ENCODE results near the gene ERGIC3.

Gene ERGIC3

DNA sequence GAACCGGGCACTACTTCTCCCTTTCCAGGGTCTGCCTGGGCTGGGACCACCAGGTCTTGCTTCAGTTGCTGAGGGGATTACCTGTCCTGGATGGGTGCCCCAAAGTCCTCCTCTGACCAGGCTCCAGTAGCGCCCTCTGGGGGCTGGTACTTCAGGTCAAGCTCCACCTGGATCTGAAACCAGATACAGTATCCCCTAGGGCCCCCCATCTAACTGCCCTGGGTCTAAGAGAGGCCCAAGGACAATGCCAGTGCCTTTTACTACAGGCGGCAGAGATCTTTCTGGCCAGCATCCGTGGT, 62.5 kb downstream of the ERGIC3 start:
- 0 out of 3 replicates have a peak, but pooled peaks have one; percentile 10 for ATAC-seq
- TF ChIP-seq OSR1 (CRISPR knock-in tag; IDR thresholded peaks at IDR 0.05): no peak
- TF ChIP-seq, protein P1, sequence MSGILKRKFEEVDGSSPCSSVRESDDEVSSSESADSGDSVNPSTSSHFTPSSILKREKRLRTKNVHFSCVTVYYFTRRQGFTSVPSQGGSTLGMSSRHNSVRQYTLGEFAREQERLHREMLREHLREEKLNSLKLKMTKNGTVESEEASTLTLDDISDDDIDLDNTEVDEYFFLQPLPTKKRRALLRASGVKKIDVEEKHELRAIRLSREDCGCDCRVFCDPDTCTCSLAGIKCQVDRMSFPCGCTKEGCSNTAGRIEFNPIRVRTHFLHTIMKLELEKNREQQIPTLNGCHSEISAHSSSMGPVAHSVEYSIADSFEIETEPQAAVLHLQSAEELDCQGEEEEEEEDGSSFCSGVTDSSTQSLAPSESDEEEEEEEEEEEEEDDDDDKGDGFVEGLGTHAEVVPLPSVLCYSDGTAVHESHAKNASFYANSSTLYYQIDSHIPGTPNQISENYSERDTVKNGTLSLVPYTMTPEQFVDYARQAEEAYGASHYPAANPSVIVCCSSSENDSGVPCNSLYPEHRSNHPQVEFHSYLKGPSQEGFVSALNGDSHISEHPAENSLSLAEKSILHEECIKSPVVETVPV (CRISPR knock-in tag; IDR thresholded peaks at IDR 0.05): no peak
- TF ChIP-seq, protein P2, sequence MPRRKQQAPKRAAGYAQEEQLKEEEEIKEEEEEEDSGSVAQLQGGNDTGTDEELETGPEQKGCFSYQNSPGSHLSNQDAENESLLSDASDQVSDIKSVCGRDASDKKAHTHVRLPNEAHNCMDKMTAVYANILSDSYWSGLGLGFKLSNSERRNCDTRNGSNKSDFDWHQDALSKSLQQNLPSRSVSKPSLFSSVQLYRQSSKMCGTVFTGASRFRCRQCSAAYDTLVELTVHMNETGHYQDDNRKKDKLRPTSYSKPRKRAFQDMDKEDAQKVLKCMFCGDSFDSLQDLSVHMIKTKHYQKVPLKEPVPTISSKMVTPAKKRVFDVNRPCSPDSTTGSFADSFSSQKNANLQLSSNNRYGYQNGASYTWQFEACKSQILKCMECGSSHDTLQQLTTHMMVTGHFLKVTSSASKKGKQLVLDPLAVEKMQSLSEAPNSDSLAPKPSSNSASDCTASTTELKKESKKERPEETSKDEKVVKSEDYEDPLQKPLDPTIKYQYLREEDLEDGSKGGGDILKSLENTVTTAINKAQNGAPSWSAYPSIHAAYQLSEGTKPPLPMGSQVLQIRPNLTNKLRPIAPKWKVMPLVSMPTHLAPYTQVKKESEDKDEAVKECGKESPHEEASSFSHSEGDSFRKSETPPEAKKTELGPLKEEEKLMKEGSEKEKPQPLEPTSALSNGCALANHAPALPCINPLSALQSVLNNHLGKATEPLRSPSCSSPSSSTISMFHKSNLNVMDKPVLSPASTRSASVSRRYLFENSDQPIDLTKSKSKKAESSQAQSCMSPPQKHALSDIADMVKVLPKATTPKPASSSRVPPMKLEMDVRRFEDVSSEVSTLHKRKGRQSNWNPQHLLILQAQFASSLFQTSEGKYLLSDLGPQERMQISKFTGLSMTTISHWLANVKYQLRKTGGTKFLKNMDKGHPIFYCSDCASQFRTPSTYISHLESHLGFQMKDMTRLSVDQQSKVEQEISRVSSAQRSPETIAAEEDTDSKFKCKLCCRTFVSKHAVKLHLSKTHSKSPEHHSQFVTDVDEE (CRISPR knock-in tag; IDR thresholded peaks at IDR 0.05): no peak
- no peak for TF ChIP-seq GLIS3 (CRISPR knock-in tag; IDR thresholded peaks at IDR 0.05)
- TF ChIP-seq TOX (CRISPR knock-in tag; IDR thresholded peaks at IDR 0.05; ENCODE audit: borderline replicate concordance): no peak
- TF ChIP-seq BACH2 (CRISPR knock-in tag; IDR thresholded peaks at IDR 0.05; ENCODE audit: borderline replicate concordance): no peak
- TF ChIP-seq CSDC2 (CRISPR knock-in tag; IDR thresholded peaks at IDR 0.05): no peak
- TF ChIP-seq RARB (CRISPR knock-in tag; IDR thresholded peaks at IDR 0.05): no peak

DNA sequence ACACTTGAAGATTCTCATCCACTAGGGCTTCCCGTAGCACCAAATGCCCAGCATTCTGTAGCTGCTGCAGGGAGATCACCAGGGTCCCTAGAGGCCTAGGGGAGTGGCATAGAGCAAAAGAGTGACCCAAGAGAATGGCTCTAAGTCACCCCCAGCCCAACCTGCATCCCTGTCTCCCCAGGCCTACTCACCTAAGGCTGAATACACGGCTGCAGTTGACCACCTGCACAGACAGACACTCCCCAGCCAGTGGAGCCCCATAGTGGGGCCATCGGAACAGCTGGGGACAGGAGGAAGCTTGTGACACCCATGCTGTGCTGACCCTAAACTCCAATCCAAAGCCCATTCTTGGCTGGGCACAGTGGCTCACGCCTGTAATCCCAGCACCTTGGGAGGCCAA, 64.2 kb downstream of the ERGIC3 start:
- no peak for ATAC-seq
- no peak for TF ChIP-seq OSR1 (CRISPR knock-in tag; IDR thresholded peaks at IDR 0.05)
- no peak for TF ChIP-seq ZC3H10 (CRISPR knock-in tag; IDR thresholded peaks at IDR 0.05)
- TF ChIP-seq RARB (CRISPR knock-in tag; IDR thresholded peaks at IDR 0.05): no peak
- no peak for TF ChIP-seq ZFP30 (CRISPR knock-in tag; IDR thresholded peaks at IDR 0.05)
- no peak for TF ChIP-seq ZNF70 (CRISPR knock-in tag; IDR thresholded peaks at IDR 0.05)
- TF ChIP-seq ZNF565 (CRISPR knock-in tag; conservative IDR thresholded peaks at IDR 0.05; ENCODE audit: low read depth): no peak
- TF ChIP-seq, protein P3, sequence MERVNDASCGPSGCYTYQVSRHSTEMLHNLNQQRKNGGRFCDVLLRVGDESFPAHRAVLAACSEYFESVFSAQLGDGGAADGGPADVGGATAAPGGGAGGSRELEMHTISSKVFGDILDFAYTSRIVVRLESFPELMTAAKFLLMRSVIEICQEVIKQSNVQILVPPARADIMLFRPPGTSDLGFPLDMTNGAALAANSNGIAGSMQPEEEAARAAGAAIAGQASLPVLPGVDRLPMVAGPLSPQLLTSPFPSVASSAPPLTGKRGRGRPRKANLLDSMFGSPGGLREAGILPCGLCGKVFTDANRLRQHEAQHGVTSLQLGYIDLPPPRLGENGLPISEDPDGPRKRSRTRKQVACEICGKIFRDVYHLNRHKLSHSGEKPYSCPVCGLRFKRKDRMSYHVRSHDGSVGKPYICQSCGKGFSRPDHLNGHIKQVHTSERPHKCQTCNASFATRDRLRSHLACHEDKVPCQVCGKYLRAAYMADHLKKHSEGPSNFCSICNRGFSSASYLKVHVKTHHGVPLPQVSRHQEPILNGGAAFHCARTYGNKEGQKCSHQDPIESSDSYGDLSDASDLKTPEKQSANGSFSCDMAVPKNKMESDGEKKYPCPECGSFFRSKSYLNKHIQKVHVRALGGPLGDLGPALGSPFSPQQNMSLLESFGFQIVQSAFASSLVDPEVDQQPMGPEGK (CRISPR knock-in tag; IDR thresholded peaks at IDR 0.05; ENCODE audit: borderline replicate concordance): no peak
- TF ChIP-seq ESRRG (CRISPR knock-in tag; IDR thresholded peaks at IDR 0.05): no peak
- TF ChIP-seq SNAI2 (CRISPR knock-in tag; IDR thresholded peaks at IDR 0.05): no peak
- no peak for TF ChIP-seq BACH2 (CRISPR knock-in tag; IDR thresholded peaks at IDR 0.05; ENCODE audit: borderline replicate concordance)
- no peak for TF ChIP-seq GLIS3 (CRISPR knock-in tag; IDR thresholded peaks at IDR 0.05)
- TF ChIP-seq, protein P2 (CRISPR knock-in tag; IDR thresholded peaks at IDR 0.05): no peak
- no peak for TF ChIP-seq ARNTL (CRISPR knock-in tag; IDR thresholded peaks at IDR 0.05; ENCODE audit: borderline replicate concordance, low read depth)
- no peak for TF ChIP-seq ISL1 (CRISPR knock-in tag; IDR thresholded peaks at IDR 0.05)
- TF ChIP-seq TCF4 (CRISPR knock-in tag; IDR thresholded peaks at IDR 0.05; ENCODE audit: borderline replicate concordance): no peak
- no peak for TF ChIP-seq ZNF8 (CRISPR knock-in tag; IDR thresholded peaks at IDR 0.05)
- TF ChIP-seq, protein P4, sequence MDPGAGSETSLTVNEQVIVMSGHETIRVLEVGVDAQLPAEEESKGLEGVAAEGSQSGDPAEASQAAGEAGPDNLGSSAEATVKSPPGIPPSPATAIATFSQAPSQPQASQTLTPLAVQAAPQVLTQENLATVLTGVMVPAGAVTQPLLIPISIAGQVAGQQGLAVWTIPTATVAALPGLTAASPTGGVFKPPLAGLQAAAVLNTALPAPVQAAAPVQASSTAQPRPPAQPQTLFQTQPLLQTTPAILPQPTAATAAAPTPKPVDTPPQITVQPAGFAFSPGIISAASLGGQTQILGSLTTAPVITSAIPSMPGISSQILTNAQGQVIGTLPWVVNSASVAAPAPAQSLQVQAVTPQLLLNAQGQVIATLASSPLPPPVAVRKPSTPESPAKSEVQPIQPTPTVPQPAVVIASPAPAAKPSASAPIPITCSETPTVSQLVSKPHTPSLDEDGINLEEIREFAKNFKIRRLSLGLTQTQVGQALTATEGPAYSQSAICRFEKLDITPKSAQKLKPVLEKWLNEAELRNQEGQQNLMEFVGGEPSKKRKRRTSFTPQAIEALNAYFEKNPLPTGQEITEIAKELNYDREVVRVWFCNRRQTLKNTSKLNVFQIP (CRISPR knock-in tag; IDR thresholded peaks at IDR 0.05; ENCODE audit: borderline replicate concordance, low read depth): no peak
- no peak for TF ChIP-seq TOX (CRISPR knock-in tag; IDR thresholded peaks at IDR 0.05; ENCODE audit: borderline replicate concordance)
- TF ChIP-seq CSDC2 (CRISPR knock-in tag; IDR thresholded peaks at IDR 0.05): no peak
- TF ChIP-seq, protein P1 (CRISPR knock-in tag; IDR thresholded peaks at IDR 0.05): no peak
